Calu3 (cell line): ENCODE measurements around the gene PCTP. TPM values are rescaled to one million over a fixed set of nuclear protein-coding genes. Genes with fewer than 3 reads are reported as not detected.

Experiments
- BruUV-seq: library from RNA; stranded (reverse); fragments of 400-500 nt; replicated peaks from 2 replicates; lab custom pipeline; 2021; lab: Mats Ljungman, UMichigan
- CTCF ChIA-PET: fragments of 300-600 bp; sonication (Branson Sonifier 250); formaldehyde crosslinking; loops from one replicate; lab custom pipeline; 2022; ENCODE audit warnings: antibody characterized with exemption; lab: Charles Lee
- DNase-seq: peaks from one replicate; pipeline ENCODE4 v3.0.0; 2022
- H3K27ac Mint-ChIP-seq: one replicate; pipeline ENCODE4 v1.8.0; 2022; ENCODE audit warnings: mixed read lengths; ENCODE audit not compliant: unreplicated experiment
- H3K27me3 Mint-ChIP-seq: one replicate; pipeline ENCODE4 v1.8.0; 2022; ENCODE audit warnings: mixed read lengths; ENCODE audit not compliant: unreplicated experiment
- H3K36me3 Mint-ChIP-seq: one replicate; pipeline ENCODE4 v1.8.0; 2022; ENCODE audit warnings: mild to moderate bottlenecking, moderate library complexity, mixed read lengths; ENCODE audit not compliant: insufficient read depth, unreplicated experiment
- H3K4me1 Mint-ChIP-seq: one replicate; pipeline ENCODE4 v1.8.0; 2022; ENCODE audit warnings: mild to moderate bottlenecking, low read depth, mixed read lengths; ENCODE audit not compliant: unreplicated experiment
- H3K4me3 Mint-ChIP-seq: one replicate; pipeline ENCODE4 v1.8.0; 2022; ENCODE audit warnings: mild to moderate bottlenecking, low read depth, moderate library complexity, mixed read lengths; ENCODE audit not compliant: unreplicated experiment
- H3K9me3 Mint-ChIP-seq: one replicate; pipeline ENCODE4 v1.8.0; 2022; ENCODE audit warnings: low read depth, mixed read lengths; ENCODE audit not compliant: unreplicated experiment
- intact Hi-C: fragments of 100-400 bp; cut with micrococcal nuclease; formaldehyde crosslinking; loops from one replicate; pipeline ENCODE4 v1.10.0; 2022; ENCODE audit not compliant: unreplicated experiment
- total RNA-seq: library from RNA; stranded (reverse); gene quantifications from 2 replicates; pipeline ENCODE4 v1.2.3, GENCODE V29; 2022
- TF ChIP-seq, protein P1 (sequence below): fragments of 200-600 bp; IDR thresholded peaks from one replicate; pipeline ENCODE4 v1.8.0; 2022; ENCODE audit warnings: antibody characterized with exemption; ENCODE audit not compliant: unreplicated experiment

The PCTP gene
- total RNA-seq, 1 experiment from 2014 or later: 20.1 TPM

DNA sequence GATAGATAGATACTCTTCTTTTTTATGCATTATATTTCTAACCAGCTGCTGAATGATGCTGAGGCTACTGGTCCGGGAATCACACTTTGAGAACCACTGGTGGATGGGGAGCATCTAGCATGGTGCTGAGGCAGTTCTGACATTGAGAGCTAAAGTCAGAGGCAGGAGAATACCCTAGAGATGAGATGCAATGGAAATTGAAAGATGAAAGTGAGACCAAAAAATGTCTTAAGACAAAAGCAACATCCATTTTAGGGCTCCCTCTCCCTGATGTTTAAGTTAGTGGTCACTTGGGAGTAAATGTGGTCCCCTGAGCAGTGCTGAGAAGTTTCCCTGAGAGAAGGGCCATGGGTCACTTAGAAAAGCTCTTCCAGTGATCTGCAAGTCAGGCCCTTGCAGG, 6.8 kb downstream of the PCTP start:
- no peaks in the 10 kb centered on the region for H3K27me3 Mint-ChIP-seq
- peaks cover 17% of the 10 kb centered on the region for H3K4me1 Mint-ChIP-seq
- CTCF ChIA-PET: no interaction called here
- no peak overlapping the region for H3K27ac Mint-ChIP-seq
- DNase-seq: no peak
- no peak overlapping the region for H3K4me3 Mint-ChIP-seq
- H3K9me3 Mint-ChIP-seq: no peaks in the 10 kb centered on the region
- TF ChIP-seq, protein P1, sequence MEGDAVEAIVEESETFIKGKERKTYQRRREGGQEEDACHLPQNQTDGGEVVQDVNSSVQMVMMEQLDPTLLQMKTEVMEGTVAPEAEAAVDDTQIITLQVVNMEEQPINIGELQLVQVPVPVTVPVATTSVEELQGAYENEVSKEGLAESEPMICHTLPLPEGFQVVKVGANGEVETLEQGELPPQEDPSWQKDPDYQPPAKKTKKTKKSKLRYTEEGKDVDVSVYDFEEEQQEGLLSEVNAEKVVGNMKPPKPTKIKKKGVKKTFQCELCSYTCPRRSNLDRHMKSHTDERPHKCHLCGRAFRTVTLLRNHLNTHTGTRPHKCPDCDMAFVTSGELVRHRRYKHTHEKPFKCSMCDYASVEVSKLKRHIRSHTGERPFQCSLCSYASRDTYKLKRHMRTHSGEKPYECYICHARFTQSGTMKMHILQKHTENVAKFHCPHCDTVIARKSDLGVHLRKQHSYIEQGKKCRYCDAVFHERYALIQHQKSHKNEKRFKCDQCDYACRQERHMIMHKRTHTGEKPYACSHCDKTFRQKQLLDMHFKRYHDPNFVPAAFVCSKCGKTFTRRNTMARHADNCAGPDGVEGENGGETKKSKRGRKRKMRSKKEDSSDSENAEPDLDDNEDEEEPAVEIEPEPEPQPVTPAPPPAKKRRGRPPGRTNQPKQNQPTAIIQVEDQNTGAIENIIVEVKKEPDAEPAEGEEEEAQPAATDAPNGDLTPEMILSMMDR: no peak
- intact Hi-C loops: no loop called here
- BruUV-seq: no TSS peak
- peaks cover 5% of the 10 kb centered on the region for H3K36me3 Mint-ChIP-seq

- Mint-ChIP-seq H3K4me1 (peaks cover 12% of the 10 kb centered on the region), H3K9me3 (no peaks in the 10 kb centered on the region), H3K4me3 (no peak overlapping the region), H3K27me3 (no peaks in the 10 kb centered on the region), H3K27ac (no peak overlapping the region), H3K36me3 (peaks cover 5% of the 10 kb centered on the region)
- intact Hi-C loops: no loop called here
- TF ChIP-seq, protein P1: no peak
- DNase-seq: no peak
- CTCF ChIA-PET: no interaction called here
- no TSS peak for BruUV-seq
Measured at GRCh38 chr17:55758171-55758570, 7.3 kb downstream of the PCTP start.

DNA sequence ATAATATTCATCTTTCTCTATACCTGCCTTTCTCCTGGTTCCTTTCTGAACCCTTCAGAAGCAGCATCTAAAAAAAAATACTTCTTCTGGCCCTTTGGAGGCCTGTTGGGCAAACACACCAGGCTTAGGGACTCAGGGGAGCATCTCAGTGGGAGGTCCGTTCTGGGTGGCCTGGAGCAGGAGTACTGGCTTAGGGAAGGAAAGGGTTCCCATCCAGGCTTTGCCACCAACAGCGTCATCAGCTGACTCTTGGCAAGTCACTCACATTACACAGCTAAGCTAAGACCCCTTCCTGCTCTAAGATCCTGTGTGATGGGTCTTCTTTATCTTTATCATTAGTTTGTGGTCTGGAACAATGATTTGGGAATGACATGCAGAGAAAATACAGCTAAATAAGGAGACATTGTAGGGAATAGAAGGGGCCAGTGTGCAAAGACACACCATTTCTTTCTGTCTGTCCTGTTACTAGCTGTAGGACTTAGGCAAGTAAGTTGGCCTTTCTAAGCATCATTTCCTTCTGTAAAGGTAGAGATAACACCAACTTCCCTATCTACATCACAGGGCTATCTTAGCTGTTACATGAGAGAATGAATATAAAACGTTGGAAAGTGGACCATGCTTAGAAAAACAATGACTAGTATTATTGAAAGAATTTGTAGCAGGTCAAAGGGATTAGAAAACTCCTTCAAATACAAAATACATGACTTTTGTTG, 9.9 kb downstream of the PCTP start:
- Mint-ChIP-seq H3K9me3 (no peaks in the 10 kb centered on the region), H3K36me3 (no peaks in the 10 kb centered on the region), H3K4me1 (peaks cover 9% of the 10 kb centered on the region), H3K27me3 (no peaks in the 10 kb centered on the region), H3K27ac (no peak overlapping the region), H3K4me3 (no peak overlapping the region)
- TF ChIP-seq, protein P1: no peak
- intact Hi-C loops: no loop called here
- DNase-seq: no peak
- no TSS peak for BruUV-seq
- CTCF ChIA-PET: interaction anchor here (0.5 kb wide), 1 partner anchor 696 kb away, joined by 4 read pairs; no protein-coding TSS in a partner anchor

GRCh38 chr17:55762086-55762858, 11.4 kb downstream of the PCTP start:
- Mint-ChIP-seq H3K9me3 (no peaks in the 10 kb centered on the region), H3K27ac (no peak overlapping the region), H3K4me1 (peaks cover 9% of the 10 kb centered on the region), H3K36me3 (no peaks in the 10 kb centered on the region), H3K4me3 (no peak overlapping the region), H3K27me3 (no peaks in the 10 kb centered on the region)
- TF ChIP-seq, protein P1: no peak
- intact Hi-C loops: no loop called here
- no TSS peak for BruUV-seq
- CTCF ChIA-PET: no interaction called here
- no peak for DNase-seq
